ENCODE measurements around the gene SPEM1. TPM values are rescaled to one million over a fixed set of nuclear protein-coding genes. Genes with fewer than 3 reads are reported as not detected.

The SPEM1 gene
- total RNA-seq, 1 donor from 2014 or later = not detected

- no peak for DNase-seq (ENCODE audit: low read depth)
These were observed 1.5 kb upstream of the SPEM1 start for GRCh38 chr17:7418472-7419152.

- no peak for DNase-seq (ENCODE audit: low read depth)
These were observed 1.1 kb downstream of the SPEM1 start for GRCh38 chr17:7421186-7421585.

GRCh38 chr17:7423679-7424078 lies 3.6 kb downstream of the SPEM1 start:
- DNase-seq (ENCODE audit: low read depth) = no peak

DNA sequence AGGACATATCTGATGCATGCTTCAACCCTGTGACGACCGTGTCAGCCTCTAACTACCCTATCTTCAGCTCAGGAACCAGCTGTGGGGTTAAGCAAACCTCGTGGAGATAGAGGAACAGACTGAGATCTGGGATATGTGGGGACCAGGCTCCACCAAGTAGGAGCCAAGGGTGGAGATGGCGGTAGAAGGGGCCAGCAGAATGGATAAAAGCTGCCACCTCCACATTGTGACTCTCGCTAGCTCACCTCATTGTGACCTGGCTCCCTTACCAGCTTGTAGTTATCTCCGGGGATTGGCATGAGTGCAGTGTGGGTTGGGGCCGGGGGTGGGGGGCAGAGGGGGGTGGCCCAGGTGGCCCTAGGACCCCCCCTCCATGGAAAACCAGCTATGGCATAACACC lies 5.2 kb downstream of the SPEM1 start, which contains the start of gene SPEM2:
SPEM2 (plus strand) TSS at position 301 of the 400 bp plus-strand sequence; CDS start at position 374, 73 bp downstream.
- DNase-seq (ENCODE audit: low read depth) = no peak

GRCh38 chr17:7425756-7426155 lies 5.6 kb downstream of the SPEM1 start:
- DNase-seq (ENCODE audit: low read depth) = no peak

- no peak for DNase-seq (ENCODE audit: low read depth)
These were observed 6.2 kb downstream of the SPEM1 start for GRCh38 chr17:7426203-7426863.

- no peak for DNase-seq (ENCODE audit: low read depth)
These were observed 6.9 kb downstream of the SPEM1 start for GRCh38 chr17:7426896-7427489.

- no peak for DNase-seq (ENCODE audit: low read depth)
These were observed 7.4 kb downstream of the SPEM1 start for GRCh38 chr17:7427549-7427948.

DNA sequence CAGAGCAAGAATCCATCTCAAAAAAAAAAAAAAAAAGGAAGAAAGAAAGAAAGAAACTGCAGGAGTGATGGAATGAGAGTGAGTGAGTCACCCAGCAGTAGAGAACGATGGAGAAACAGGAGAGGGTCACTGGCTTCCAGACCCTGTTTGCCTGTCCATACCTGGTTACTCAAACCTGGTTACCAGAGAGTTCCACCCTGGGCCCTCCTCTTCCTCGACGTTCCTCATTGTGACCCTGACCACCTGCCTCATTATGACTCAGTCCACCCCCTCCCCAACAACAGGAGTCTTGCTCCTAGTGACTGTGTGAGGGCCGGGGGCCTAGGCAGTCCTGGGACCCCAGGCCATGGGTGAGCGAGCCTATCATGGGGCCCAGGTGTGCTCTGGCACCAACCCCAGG lies 8.4 kb downstream of the SPEM1 start, which contains the start of gene SPEM3:
SPEM3 (plus strand) TSS at position 301 of the 400 bp plus-strand sequence; CDS start at position 347, 46 bp downstream.
- no peak for DNase-seq (ENCODE audit: low read depth)

GRCh38 chr17:7429722-7430121 lies 9.6 kb downstream of the SPEM1 start:
- DNase-seq (ENCODE audit: low read depth) = no peak

DNA sequence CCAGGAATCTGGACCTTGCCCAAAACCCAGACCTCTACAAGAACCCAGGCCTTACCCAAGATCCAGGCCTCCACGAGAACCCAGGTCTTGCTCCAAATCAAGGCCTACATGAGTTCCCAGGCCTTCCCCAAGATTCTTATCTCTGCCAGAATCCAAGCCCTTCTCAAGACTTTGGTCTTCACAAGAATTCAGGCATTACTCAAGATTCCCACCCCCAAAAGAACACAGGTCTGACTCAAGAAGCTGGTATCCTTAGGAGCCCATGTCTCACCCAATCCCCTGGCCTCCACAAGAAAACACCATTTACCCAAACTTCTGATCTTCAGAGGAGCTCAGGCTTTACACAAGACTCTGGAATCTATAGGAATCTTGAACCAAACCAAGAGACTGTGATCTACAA lies 11.1 kb downstream of the SPEM1 start:
- no peak for DNase-seq (ENCODE audit: low read depth)

DNA sequence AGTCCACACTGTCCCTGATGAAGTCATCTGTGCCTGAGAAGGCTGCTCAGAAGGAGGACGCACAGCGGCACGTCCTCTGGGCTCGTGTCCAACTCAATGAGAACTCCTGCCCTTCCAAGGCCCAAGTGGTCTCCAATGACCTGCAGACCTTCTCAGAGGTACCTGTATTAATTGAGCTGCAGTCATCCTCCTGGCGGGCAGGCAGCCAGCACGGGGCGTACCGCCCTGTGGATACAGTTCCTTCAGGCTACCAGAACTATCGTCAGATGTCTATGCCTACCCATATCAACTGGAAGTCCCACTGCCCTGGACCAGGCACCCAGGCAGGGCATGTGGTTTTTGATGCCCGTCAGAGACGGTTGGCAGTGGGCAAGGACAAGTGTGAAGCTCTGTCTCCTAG lies 12.2 kb downstream of the SPEM1 start:
- DNase-seq (ENCODE audit: low read depth) = no peak

DNA sequence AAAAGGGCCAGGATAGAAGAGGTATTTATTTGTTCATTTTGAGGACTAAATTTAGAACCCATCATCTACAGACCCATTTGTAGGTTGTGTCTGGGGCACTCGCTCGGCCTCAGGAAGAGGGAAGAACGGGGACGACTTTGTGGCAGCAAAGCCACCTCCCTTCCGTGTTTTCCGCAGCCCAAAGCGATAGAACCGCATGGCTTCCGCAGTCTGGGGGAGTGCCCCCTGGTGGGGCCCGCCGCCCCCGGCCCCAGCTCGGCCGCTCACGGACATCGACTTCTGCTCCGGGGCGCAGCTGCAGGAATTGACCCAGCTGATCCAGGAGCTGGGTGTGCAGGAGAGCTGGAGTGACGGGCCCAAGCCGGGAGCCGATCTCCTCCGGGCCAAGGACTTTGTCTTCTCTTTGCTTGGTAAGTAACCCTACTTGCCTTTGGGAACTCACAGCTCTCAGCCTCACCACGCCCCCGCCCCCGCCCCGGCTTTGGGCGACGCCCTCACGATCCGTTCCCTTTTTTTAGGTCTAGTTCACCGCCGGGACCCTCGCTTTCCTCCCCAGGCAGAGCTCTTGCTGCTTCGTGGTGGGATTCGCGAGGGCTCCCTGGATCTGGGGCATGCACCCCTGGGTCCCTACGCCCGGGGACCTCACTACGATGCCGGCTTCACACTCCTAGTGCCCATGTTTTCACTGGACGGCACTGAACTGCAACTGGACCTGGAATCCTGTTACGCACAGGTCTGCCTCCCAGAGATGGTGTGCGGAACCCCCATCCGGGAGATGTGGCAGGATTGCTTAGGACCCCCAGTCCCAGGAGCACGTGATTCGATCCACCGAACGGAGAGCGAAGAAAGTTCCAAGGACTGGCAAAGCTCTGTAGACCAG lies 15.8 kb downstream of the SPEM1 start:
- DNase-seq (ENCODE audit: low read depth) = peak; percentile 28

DNA sequence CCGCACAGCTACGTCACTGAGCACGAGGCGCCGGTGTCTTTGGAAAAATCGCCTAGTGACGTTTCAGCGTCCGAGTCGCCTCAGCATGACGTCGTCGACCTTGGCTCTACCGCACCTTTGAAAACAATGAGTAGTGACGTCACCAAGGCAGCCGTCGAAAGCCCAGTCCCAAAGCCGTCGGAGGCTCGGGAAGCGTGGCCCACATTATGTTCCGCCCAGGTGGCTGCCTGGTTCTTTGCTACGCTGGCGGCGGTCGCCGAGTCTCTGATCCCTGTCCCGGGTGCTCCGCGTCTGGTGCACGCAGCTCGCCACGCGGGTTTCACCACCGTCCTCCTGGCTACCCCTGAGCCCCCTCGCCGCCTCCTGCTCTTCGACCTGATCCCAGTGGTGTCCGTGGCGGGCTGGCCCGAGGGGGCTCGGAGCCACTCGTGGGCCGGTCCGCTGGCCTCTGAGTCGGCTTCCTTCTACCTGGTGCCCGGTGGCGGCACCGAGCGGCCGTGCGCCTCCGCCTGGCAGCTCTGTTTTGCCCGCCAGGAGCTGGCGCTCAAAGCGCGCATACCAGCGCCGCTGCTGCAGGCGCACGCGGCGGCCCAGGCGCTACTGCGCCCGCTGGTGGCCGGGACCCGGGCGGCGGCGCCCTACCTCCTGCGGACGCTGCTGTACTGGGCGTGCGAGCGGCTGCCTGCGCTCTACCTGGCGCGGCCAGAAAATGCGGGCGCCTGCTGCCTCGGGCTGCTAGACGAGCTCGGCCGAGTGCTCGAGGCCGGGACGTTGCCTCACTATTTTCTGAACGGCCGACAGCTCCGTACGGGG lies 16.6 kb downstream of the SPEM1 start:
- peak; percentile 64 for DNase-seq (ENCODE audit: low read depth)

DNA sequence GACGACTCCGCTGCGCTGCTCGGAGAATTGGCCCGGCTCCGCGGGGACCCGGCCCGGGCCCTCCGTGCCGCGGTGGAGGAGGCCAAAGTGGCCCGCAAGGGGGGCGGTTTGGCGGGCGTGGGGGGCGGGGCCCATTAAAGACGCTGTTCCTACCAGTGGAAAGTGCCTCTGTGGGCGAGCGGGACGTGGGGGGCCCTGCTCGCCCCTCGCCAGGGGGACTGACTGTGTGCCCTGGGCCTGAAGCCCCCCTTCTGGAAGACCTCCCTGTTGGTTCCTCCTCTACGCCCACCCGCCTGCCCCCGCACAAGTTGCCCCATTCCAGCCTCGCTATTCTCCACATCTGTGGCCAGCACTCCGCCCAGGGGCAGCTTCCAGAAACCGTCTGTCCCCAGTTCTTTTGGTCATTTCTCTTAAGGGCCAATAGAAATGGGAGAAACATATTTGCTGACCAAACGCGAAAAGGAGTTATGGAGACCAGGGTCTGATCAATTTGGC lies 17.3 kb downstream of the SPEM1 start:
- DNase-seq (ENCODE audit: low read depth) = no peak

GRCh38 chr17:7437950-7438614 lies 18.0 kb downstream of the SPEM1 start:
- DNase-seq (ENCODE audit: low read depth) = no peak

- DNase-seq (ENCODE audit: low read depth) = no peak
These were observed 18.7 kb downstream of the SPEM1 start for GRCh38 chr17:7438656-7439460.

DNA sequence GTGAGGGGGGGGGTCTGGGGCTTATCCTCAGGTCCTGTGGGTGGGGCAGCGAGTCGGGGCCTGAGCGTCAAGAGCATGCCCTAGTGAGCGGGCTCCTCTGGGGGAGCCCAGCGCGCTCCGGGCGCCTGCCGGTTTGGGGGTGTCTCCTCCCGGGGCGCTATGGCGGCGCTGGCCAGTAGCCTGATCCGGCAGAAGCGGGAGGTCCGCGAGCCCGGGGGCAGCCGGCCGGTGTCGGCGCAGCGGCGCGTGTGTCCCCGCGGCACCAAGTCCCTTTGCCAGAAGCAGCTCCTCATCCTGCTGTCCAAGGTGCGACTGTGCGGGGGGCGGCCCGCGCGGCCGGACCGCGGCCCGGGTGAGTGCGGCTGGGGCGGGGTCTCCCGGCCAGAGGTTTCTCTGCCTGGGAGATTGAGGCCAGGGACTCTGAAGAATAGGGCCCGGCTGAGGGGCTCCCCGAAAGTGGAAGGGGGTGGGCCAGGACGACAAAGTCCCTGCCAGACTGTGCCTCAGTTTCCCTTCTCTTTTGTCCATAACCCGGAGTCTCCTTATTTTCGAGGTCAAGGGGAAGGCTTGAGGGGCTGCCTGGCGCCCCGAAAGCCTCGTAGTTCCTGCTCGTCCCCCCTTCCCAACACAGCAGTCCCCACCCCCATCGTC lies 19.5 kb downstream of the SPEM1 start, which contains the start of gene FGF11:
FGF11 (plus strand) TSS at position 51 of the 651 bp plus-strand sequence; CDS start at position 160, 109 bp downstream.
- no peak for DNase-seq (ENCODE audit: low read depth)

Measured in renal cortical epithelial cell (primary cell).